ENCODE results near the gene SRPK3.

- no peak for TF ChIP-seq CTCF (IDR thresholded peaks at IDR 0.05; ENCODE audit: low read depth, low read length, missing input control)
- TF ChIP-seq TAF1 (conservative IDR thresholded peaks at IDR 0.05) = no peak
- TF ChIP-seq ATF3 (IDR thresholded peaks at IDR 0.05) = no peak
- TF ChIP-seq GABPA (IDR thresholded peaks at IDR 0.05 in 1 of 2, conservative IDR thresholded peaks at IDR 0.05 in 1 of 2) = no peak
- TF ChIP-seq, protein P1, sequence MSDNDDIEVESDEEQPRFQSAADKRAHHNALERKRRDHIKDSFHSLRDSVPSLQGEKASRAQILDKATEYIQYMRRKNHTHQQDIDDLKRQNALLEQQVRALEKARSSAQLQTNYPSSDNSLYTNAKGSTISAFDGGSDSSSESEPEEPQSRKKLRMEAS (IDR thresholded peaks at IDR 0.05) = no peak
- TF ChIP-seq, protein P2, sequence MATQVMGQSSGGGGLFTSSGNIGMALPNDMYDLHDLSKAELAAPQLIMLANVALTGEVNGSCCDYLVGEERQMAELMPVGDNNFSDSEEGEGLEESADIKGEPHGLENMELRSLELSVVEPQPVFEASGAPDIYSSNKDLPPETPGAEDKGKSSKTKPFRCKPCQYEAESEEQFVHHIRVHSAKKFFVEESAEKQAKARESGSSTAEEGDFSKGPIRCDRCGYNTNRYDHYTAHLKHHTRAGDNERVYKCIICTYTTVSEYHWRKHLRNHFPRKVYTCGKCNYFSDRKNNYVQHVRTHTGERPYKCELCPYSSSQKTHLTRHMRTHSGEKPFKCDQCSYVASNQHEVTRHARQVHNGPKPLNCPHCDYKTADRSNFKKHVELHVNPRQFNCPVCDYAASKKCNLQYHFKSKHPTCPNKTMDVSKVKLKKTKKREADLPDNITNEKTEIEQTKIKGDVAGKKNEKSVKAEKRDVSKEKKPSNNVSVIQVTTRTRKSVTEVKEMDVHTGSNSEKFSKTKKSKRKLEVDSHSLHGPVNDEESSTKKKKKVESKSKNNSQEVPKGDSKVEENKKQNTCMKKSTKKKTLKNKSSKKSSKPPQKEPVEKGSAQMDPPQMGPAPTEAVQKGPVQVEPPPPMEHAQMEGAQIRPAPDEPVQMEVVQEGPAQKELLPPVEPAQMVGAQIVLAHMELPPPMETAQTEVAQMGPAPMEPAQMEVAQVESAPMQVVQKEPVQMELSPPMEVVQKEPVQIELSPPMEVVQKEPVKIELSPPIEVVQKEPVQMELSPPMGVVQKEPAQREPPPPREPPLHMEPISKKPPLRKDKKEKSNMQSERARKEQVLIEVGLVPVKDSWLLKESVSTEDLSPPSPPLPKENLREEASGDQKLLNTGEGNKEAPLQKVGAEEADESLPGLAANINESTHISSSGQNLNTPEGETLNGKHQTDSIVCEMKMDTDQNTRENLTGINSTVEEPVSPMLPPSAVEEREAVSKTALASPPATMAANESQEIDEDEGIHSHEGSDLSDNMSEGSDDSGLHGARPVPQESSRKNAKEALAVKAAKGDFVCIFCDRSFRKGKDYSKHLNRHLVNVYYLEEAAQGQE (IDR thresholded peaks at IDR 0.05) = no peak
- TF ChIP-seq RAD21 (IDR thresholded peaks at IDR 0.05) = no peak
- no peak for TF ChIP-seq FOXA1 (IDR thresholded peaks at IDR 0.05)
- no peak for TF ChIP-seq RXRA (IDR thresholded peaks at IDR 0.05)
- TF ChIP-seq JUND (IDR thresholded peaks at IDR 0.05) = no peak
Measured at GRCh38 chrX:153739754-153740486, 40.9 kb upstream of the SRPK3 start.

Data from liver (tissue), 3 donors.